NOMO-1 treated with dmso at 0.1 percent for 144 hours (cell line): ENCODE measurements around the gene SDK1.

Experiments used
- DNase-seq: peaks from one replicate; lab custom pipeline; 2025; ENCODE audit not compliant: unreplicated experiment; lab: John Stamatoyannopoulos, UW

SDK1 gene

GRCh38 chr7:4037308-4037707, 736.3 kb downstream of the SDK1 start:
- DNase-seq: no peak

GRCh38 chr7:4037877-4038276, 736.8 kb downstream of the SDK1 start:
- no peak for DNase-seq

GRCh38 chr7:4040109-4040928, 739.3 kb downstream of the SDK1 start:
- DNase-seq: no peak

GRCh38 chr7:4042402-4043045, 741.5 kb downstream of the SDK1 start:
- DNase-seq: no peak

GRCh38 chr7:4043988-4044387, 742.9 kb downstream of the SDK1 start:
- DNase-seq: no peak

GRCh38 chr7:4045450-4045849, 744.4 kb downstream of the SDK1 start:
- DNase-seq: no peak

GRCh38 chr7:4045975-4046374, 744.9 kb downstream of the SDK1 start:
- DNase-seq: no peak

GRCh38 chr7:4048336-4048735, 747.3 kb downstream of the SDK1 start:
- no peak for DNase-seq

GRCh38 chr7:4049202-4049601, 748.1 kb downstream of the SDK1 start:
- DNase-seq: no peak

GRCh38 chr7:4050126-4050660, 749.1 kb downstream of the SDK1 start:
- no peak for DNase-seq

- DNase-seq: no peak
Observed at GRCh38 chr7:4051696-4052095, 750.6 kb downstream of the SDK1 start.

- no peak for DNase-seq
Observed at GRCh38 chr7:4052130-4052529, 751.1 kb downstream of the SDK1 start.

- no peak for DNase-seq
Observed at GRCh38 chr7:4054158-4054557, 753.1 kb downstream of the SDK1 start.

- DNase-seq: no peak
Observed at GRCh38 chr7:4056552-4057288, 755.7 kb downstream of the SDK1 start.

- DNase-seq: no peak
Observed at GRCh38 chr7:4057289-4057616, 756.2 kb downstream of the SDK1 start.

- DNase-seq: no peak
Observed at GRCh38 chr7:4058158-4058557, 757.1 kb downstream of the SDK1 start.

GRCh38 chr7:4065190-4065589, 764.1 kb downstream of the SDK1 start:
- DNase-seq: no peak

GRCh38 chr7:4066206-4066605, 765.2 kb downstream of the SDK1 start:
- no peak for DNase-seq

GRCh38 chr7:4066626-4067475, 765.8 kb downstream of the SDK1 start:
- DNase-seq: no peak

GRCh38 chr7:4067476-4067760, 766.4 kb downstream of the SDK1 start:
- no peak for DNase-seq

- DNase-seq: no peak
Observed at GRCh38 chr7:4067874-4068273, 766.8 kb downstream of the SDK1 start.
